ENCODE data around the gene ASTN1. TPM values are rescaled to one million over a fixed set of nuclear protein-coding genes. Genes with fewer than 3 reads are reported as not detected.

ASTN1 gene
- total RNA-seq, 1 experiment from 2014 or later = not detected

DNA sequence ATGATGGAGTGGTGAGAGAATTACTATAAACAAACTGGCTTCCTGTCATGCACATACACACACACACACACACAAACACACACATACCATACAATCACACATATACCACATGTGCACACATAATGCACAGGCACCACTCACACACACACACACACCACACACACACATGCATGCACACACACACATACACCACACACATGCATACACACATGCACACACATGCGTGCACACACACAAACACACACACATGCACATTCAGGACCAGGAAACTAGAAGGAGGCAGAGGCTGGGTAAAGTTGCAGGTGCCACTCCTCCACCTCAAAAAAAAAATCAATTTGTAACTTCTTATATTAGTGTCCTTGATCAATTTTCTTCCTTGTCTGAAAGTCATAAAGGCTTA, 153.0 kb downstream of the ASTN1 start:
- Histone ChIP-seq H3K4me3 (no peak overlapping the region), H3K9me2 (ENCODE audit: insufficient read depth) (no peaks in the 10 kb centered on the region), H3K4me2 (no peak overlapping the region), H2AFZ (no peak overlapping the region), H4K20me1 (ENCODE audit: insufficient read depth) (no peaks in the 10 kb centered on the region), H3K27me3 (ENCODE audit: insufficient read depth, low read depth) (0 out of 2 replicates have a peak, but pooled peaks cover 7% of the 10 kb centered on the region), H3K9me3 (ENCODE audit: insufficient read depth, low read depth) (no peaks in the 10 kb centered on the region), H3K4me1 (replicated peaks; ENCODE audit: insufficient read depth) (no peaks in the 10 kb centered on the region), H3K79me2 (ENCODE audit: low read depth) (no peaks in the 10 kb centered on the region), H3K27ac (no peak overlapping the region), H3F3A (ENCODE audit: insufficient read depth, low read depth) (no peaks in the 10 kb centered on the region), H3K36me3 (ENCODE audit: low read depth) (no peaks in the 10 kb centered on the region)
- TF ChIP-seq, protein P1, sequence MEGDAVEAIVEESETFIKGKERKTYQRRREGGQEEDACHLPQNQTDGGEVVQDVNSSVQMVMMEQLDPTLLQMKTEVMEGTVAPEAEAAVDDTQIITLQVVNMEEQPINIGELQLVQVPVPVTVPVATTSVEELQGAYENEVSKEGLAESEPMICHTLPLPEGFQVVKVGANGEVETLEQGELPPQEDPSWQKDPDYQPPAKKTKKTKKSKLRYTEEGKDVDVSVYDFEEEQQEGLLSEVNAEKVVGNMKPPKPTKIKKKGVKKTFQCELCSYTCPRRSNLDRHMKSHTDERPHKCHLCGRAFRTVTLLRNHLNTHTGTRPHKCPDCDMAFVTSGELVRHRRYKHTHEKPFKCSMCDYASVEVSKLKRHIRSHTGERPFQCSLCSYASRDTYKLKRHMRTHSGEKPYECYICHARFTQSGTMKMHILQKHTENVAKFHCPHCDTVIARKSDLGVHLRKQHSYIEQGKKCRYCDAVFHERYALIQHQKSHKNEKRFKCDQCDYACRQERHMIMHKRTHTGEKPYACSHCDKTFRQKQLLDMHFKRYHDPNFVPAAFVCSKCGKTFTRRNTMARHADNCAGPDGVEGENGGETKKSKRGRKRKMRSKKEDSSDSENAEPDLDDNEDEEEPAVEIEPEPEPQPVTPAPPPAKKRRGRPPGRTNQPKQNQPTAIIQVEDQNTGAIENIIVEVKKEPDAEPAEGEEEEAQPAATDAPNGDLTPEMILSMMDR (conservative IDR thresholded peaks at IDR 0.05) = no peak
- TF ChIP-seq EZH2 (IDR thresholded peaks at IDR 0.05; ENCODE audit: low read depth) = no peak
- DNase-seq = no peak
- ChIA-PET POLR2A (ENCODE audit: unreplicated experiment) (no interaction called here), CTCF (no interaction called here)
- no TSS peak for BruUV-seq (replicated peaks)
- intact Hi-C loops (cut with micrococcal nuclease; ENCODE audit: unreplicated experiment) = no loop called here

DNA sequence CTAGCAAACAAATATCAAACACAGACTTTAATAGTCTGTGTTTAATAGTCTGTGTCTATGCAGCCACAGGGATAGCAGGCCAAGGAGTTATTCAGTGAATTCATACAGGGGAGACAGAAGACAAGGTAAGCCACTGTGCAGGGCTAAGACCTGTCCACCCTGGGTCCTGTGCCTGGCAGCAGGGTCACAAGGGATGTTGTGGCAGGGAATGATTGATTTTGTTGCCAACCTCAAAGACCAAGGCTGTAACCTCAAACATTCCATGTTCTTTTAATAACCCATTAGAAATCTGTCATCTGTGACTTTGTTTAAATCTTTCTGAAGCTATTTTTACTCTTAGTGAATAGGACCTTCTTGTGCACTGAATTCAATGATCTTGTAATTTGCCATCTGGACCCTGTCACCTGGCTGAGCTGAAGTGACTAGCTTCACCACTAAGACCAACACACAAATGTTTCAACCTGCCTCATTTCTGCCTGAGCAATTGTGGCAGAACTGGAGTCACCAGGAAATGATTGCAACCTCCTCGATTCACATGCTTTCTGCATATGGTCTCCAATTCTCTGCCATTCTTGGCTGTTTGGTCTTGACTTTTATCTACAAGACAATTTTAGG, 154.2 kb downstream of the ASTN1 start:
- Histone ChIP-seq H2AFZ (no peak overlapping the region), H3K4me2 (no peak overlapping the region), H3K79me2 (ENCODE audit: low read depth) (no peaks in the 10 kb centered on the region), H3K9me3 (ENCODE audit: insufficient read depth, low read depth) (no peaks in the 10 kb centered on the region), H3K9me2 (ENCODE audit: insufficient read depth) (no peaks in the 10 kb centered on the region), H3K27me3 (ENCODE audit: insufficient read depth, low read depth) (0 out of 2 replicates have a peak, but pooled peaks cover 7% of the 10 kb centered on the region), H3K27ac (no peak overlapping the region), H3K36me3 (ENCODE audit: low read depth) (no peaks in the 10 kb centered on the region), H3K4me1 (replicated peaks; ENCODE audit: insufficient read depth) (no peaks in the 10 kb centered on the region), H4K20me1 (ENCODE audit: insufficient read depth) (no peaks in the 10 kb centered on the region), H3K4me3 (no peak overlapping the region), H3F3A (ENCODE audit: insufficient read depth, low read depth) (no peaks in the 10 kb centered on the region)
- CTCF ChIA-PET = no interaction called here
- POLR2A ChIA-PET (ENCODE audit: unreplicated experiment) = no interaction called here
- intact Hi-C loops (cut with micrococcal nuclease; ENCODE audit: unreplicated experiment) = no loop called here
- BruUV-seq (replicated peaks) = no TSS peak
- TF ChIP-seq, protein P1 (conservative IDR thresholded peaks at IDR 0.05) = no peak
- TF ChIP-seq EZH2 (IDR thresholded peaks at IDR 0.05; ENCODE audit: low read depth) = no peak
- DNase-seq = no peak

DNA sequence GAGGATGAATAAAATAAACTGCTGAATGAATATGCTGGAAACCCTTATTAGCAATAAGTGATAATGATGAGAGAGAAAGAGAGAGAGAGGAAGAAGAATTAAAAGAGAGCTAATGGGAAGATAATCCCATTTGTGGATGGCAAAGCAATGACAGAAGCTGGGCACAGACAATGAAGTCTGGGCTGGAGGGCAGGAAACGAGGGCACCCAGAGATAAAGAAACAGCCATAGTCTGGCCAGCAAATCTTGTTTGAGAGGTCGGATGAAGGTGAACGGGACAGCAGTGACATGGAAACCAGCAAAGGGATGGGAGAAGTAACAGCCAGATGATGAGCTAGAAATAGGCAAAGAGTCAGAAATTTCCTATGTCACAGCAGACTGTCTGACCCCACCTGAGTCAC, 155.9 kb downstream of the ASTN1 start:
- H3K4me3 ChIP-seq = no peak overlapping the region
- H3K36me3 ChIP-seq (ENCODE audit: low read depth) = no peaks in the 10 kb centered on the region
- CTCF ChIA-PET = no interaction called here
- no peaks in the 10 kb centered on the region for H3K4me1 ChIP-seq (replicated peaks; ENCODE audit: insufficient read depth)
- intact Hi-C loops (cut with micrococcal nuclease; ENCODE audit: unreplicated experiment) = no loop called here
- no peak for DNase-seq
- no peaks in the 10 kb centered on the region for H4K20me1 ChIP-seq (ENCODE audit: insufficient read depth)
- no peaks in the 10 kb centered on the region for H3F3A ChIP-seq (ENCODE audit: insufficient read depth, low read depth)
- H3K79me2 ChIP-seq (ENCODE audit: low read depth) = no peaks in the 10 kb centered on the region
- no peaks in the 10 kb centered on the region for H3K9me3 ChIP-seq (ENCODE audit: insufficient read depth, low read depth)
- BruUV-seq (replicated peaks) = no TSS peak
- POLR2A ChIA-PET (ENCODE audit: unreplicated experiment) = no interaction called here
- H3K4me2 ChIP-seq = no peak overlapping the region
- H3K27ac ChIP-seq = no peak overlapping the region
- H2AFZ ChIP-seq = no peak overlapping the region
- TF ChIP-seq, protein P1 (conservative IDR thresholded peaks at IDR 0.05) = no peak
- TF ChIP-seq EZH2 (IDR thresholded peaks at IDR 0.05; ENCODE audit: low read depth) = no peak
- no peaks in the 10 kb centered on the region for H3K9me2 ChIP-seq (ENCODE audit: insufficient read depth)
- 0 out of 2 replicates have a peak, but pooled peaks cover 7% of the 10 kb centered on the region for H3K27me3 ChIP-seq (ENCODE audit: insufficient read depth, low read depth)
